Prostate gland (tissue), 2 donors: ENCODE measurements around the gene SPATS2.

Source experiments
- POLR2A ChIP-seq: fragments of 450-650 bp; IDR thresholded peaks from one replicate; pipeline ENCODE4 v1.6.1; 2016; ENCODE audit warnings: antibody characterized with exemption, mild to moderate bottlenecking
- TF ChIP-seq, protein P1 (sequence below), 4 experiments: fragments of 200-600 bp in 2 of 4; fragments of 450-650 bp in 2 of 4; sonication (generic) in 2 of 4; IDR thresholded peaks; 1 replicate in 3 of 4; 2 replicates in 1 of 4; pipeline ENCODE4 v1.5.1; 2016 to 2019; ENCODE audit warnings: antibody characterized with exemption in 4 of 4, mild to moderate bottlenecking in 2 of 4, moderate library complexity in 2 of 4

- TF ChIP-seq POLR2A, result no peak
- TF ChIP-seq, protein P1, sequence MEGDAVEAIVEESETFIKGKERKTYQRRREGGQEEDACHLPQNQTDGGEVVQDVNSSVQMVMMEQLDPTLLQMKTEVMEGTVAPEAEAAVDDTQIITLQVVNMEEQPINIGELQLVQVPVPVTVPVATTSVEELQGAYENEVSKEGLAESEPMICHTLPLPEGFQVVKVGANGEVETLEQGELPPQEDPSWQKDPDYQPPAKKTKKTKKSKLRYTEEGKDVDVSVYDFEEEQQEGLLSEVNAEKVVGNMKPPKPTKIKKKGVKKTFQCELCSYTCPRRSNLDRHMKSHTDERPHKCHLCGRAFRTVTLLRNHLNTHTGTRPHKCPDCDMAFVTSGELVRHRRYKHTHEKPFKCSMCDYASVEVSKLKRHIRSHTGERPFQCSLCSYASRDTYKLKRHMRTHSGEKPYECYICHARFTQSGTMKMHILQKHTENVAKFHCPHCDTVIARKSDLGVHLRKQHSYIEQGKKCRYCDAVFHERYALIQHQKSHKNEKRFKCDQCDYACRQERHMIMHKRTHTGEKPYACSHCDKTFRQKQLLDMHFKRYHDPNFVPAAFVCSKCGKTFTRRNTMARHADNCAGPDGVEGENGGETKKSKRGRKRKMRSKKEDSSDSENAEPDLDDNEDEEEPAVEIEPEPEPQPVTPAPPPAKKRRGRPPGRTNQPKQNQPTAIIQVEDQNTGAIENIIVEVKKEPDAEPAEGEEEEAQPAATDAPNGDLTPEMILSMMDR (IDR thresholded peaks at IDR 0.05), result no peak
Observed at GRCh38 chr12:49562233-49562632, 195.0 kb downstream of the SPATS2 start.
